Tibial nerve (tissue), 4 donors: Measurements from ENCODE around the gene KIRREL3. TPM values are rescaled to one million over a fixed set of nuclear protein-coding genes. Genes with fewer than 3 reads are reported as not detected.

ENCODE experiments used
- DNase-seq, 2 donors: peaks; one replicate each; pipeline ENCODE4 v3.0.0-alpha.2; 2019; ENCODE audit warnings: low spot score in 2 of 2
- H3K27ac ChIP-seq, 4 donors: fragments of 200-600 bp; sonication (generic) in 3 of 4; one replicate each; pipeline ENCODE4 v1.5.1; 2017 to 2019; ENCODE audit warnings: mild to moderate bottlenecking in 1 of 4
- H3K27me3 ChIP-seq, 2 donors: fragments of 200-600 bp; sonication (generic) in 1 of 2; one replicate each; pipeline versions ENCODE4 v1.5.1 to v1.6.0; 2017 to 2019
- H3K36me3 ChIP-seq, 3 donors: fragments of 200-600 bp; sonication (generic); one replicate each; pipeline ENCODE4 v1.5.1; 2018 to 2019
- H3K4me1 ChIP-seq, 4 donors: fragments of 200-600 bp; sonication (generic) in 3 of 4; one replicate each; pipeline ENCODE4 v1.5.1; 2017 to 2019
- H3K4me3 ChIP-seq, 4 donors: fragments of 200-600 bp; sonication (generic) in 3 of 4; one replicate each; pipeline ENCODE4 v1.5.1; 2017 to 2019; ENCODE audit warnings: mild to moderate bottlenecking in 1 of 4, moderate library complexity in 1 of 4
- H3K9me3 ChIP-seq, 4 donors: fragments of 200-600 bp; sonication (generic) in 3 of 4; one replicate each; pipeline ENCODE4 v1.5.1; 2017 to 2019
- CTCF ChIP-seq, 5 experiments: fragments of 200-600 bp in 3 of 5; fragments of 450-650 bp in 2 of 5; sonication (generic) in 3 of 5; IDR thresholded peaks; one replicate each; pipeline ENCODE4 v1.5.1; 2016 to 2019; ENCODE audit warnings: antibody characterized with exemption in 5 of 5, mild to moderate bottlenecking in 3 of 5, moderate library complexity in 2 of 5
- EP300 ChIP-seq, 2 donors: sonication (generic); formaldehyde crosslinking; IDR thresholded peaks; one replicate each; pipeline ENCODE4 v1.6.1; 2017; ENCODE audit warnings: antibody characterized with exemption in 2 of 2, mild to moderate bottlenecking in 1 of 2
- POLR2A ChIP-seq, 2 donors: fragments of 450-650 bp; IDR thresholded peaks; one replicate each; pipeline ENCODE4 v1.6.1; 2017; ENCODE audit warnings: antibody characterized with exemption in 2 of 2, mild to moderate bottlenecking in 2 of 2, moderate library complexity in 2 of 2
- WGBS, 2 donors: methylation state at CpG; one replicate each; pipeline ENCODE4 v1.1.5; 2018; 5-methylcytosine and 5-hydroxymethylcytosine counted together
- total RNA-seq, 4 donors: library from RNA; depleted of rRNA; stranded (reverse); fragments of >200 nt; gene quantifications; one replicate each; pipeline ENCODE4 v1.1.0, GENCODE V29; 2016

Gene KIRREL3
- total RNA-seq, 4 donors from 2014 or later: not detected

DNA sequence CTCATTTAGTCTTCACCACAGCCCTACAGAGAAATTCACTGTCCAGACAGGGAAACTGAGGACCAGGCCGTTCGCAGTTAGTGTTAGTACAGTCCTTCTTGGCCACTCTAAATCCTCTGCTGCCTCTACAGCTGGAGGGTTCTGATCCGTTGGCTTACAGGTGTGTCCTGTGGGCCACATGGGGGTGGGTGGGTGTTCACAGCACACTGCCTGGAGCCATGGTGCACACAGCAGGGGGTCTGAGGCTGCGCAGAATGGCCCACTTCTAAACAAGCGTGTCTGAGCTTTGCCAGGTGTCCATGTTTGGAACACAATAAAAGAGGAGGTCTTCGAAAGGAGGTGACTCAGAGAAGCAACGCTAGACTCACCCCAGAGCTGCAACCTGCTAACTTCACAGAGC is 396.1 kb downstream of the KIRREL3 start:
- TF ChIP-seq POLR2A (IDR thresholded peaks at IDR 0.05): no peak
- no peak for DNase-seq
- WGBS, 2 donors: 78 to 84% methylated on average over 7 of the region's 7 CpGs
- peaks cover 0 to 9% of the 10 kb centered on the region in 2 donors for H3K27me3 ChIP-seq
- H3K36me3 ChIP-seq: no peaks in the 10 kb centered on the region
- no peak overlapping the region for H3K27ac ChIP-seq
- H3K4me3 ChIP-seq: no peak overlapping the region
- H3K9me3 ChIP-seq: no peaks in the 10 kb centered on the region
- H3K4me1 ChIP-seq: peaks cover 0 to 24% (median 7%) of the 10 kb centered on the region in 4 donors

- H3K4me1 ChIP-seq: peaks cover 0 to 24% (median 7%) of the 10 kb centered on the region in 4 donors
- no peaks in the 10 kb centered on the region for H3K36me3 ChIP-seq
- no peak overlapping the region for H3K4me3 ChIP-seq
- DNase-seq: no peak
- peaks cover 0 to 9% of the 10 kb centered on the region in 2 donors for H3K27me3 ChIP-seq
- no peaks in the 10 kb centered on the region for H3K9me3 ChIP-seq
- no peak overlapping the region for H3K27ac ChIP-seq
- WGBS, 2 donors: 91 to 93% methylated on average over 6 of the region's 6 CpGs
- no peak for TF ChIP-seq CTCF (IDR thresholded peaks at IDR 0.05)
- no peak for TF ChIP-seq EP300 (IDR thresholded peaks at IDR 0.05)
- no peak for TF ChIP-seq POLR2A (IDR thresholded peaks at IDR 0.05)
These were observed 397.1 kb downstream of the KIRREL3 start for GRCh38 chr11:126603486-126603885.

DNA sequence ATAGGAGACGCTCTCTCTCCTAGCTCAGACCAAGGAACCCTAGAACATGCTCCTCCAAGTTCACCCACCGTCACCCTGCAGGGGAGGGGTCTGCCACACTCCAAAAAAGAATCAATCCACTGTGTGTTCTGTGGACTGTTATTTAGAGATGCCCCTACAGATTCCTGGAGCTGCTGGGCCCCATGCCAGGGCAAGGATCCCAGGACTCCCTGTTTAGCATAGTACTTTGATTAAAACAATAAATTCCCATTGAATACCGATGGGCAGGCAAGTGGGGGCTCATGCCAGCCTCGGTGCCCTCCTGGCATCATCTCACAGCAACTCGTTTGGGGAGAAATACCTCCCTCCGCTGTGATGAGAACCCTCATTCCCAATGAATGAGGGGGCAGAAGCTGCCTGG is 397.6 kb downstream of the KIRREL3 start:
- Histone ChIP-seq H3K36me3 (no peaks in the 10 kb centered on the region), H3K4me1 (peaks cover 0 to 24% (median 7%) of the 10 kb centered on the region in 4 donors), H3K27me3 (peaks cover 0 to 8% of the 10 kb centered on the region in 2 donors), H3K27ac (no peak overlapping the region), H3K9me3 (no peaks in the 10 kb centered on the region), H3K4me3 (no peak overlapping the region)
- WGBS, 2 donors: 37 to 49% methylated on average over 6 of the region's 6 CpGs
- TF ChIP-seq CTCF (IDR thresholded peaks at IDR 0.05) (no peak), EP300 (IDR thresholded peaks at IDR 0.05) (no peak), POLR2A (IDR thresholded peaks at IDR 0.05) (no peak)
- no peak for DNase-seq

- H3K4me1 ChIP-seq: peaks cover 0 to 24% (median 7%) of the 10 kb centered on the region in 4 donors
- H3K4me3 ChIP-seq: no peak overlapping the region
- no peaks in the 10 kb centered on the region for H3K9me3 ChIP-seq
- TF ChIP-seq POLR2A (IDR thresholded peaks at IDR 0.05): no peak
- no peak for TF ChIP-seq CTCF (IDR thresholded peaks at IDR 0.05)
- TF ChIP-seq EP300 (IDR thresholded peaks at IDR 0.05): no peak
- 71 to 80% methylated on average over 12 of the region's 12 CpGs for WGBS, 2 donors
- H3K27ac ChIP-seq: no peak overlapping the region
- no peaks in the 10 kb centered on the region for H3K36me3 ChIP-seq
- no peak for DNase-seq
- peaks cover 0 to 3% of the 10 kb centered on the region in 2 donors for H3K27me3 ChIP-seq
These were observed 398.1 kb downstream of the KIRREL3 start for GRCh38 chr11:126602349-126602940.

DNA sequence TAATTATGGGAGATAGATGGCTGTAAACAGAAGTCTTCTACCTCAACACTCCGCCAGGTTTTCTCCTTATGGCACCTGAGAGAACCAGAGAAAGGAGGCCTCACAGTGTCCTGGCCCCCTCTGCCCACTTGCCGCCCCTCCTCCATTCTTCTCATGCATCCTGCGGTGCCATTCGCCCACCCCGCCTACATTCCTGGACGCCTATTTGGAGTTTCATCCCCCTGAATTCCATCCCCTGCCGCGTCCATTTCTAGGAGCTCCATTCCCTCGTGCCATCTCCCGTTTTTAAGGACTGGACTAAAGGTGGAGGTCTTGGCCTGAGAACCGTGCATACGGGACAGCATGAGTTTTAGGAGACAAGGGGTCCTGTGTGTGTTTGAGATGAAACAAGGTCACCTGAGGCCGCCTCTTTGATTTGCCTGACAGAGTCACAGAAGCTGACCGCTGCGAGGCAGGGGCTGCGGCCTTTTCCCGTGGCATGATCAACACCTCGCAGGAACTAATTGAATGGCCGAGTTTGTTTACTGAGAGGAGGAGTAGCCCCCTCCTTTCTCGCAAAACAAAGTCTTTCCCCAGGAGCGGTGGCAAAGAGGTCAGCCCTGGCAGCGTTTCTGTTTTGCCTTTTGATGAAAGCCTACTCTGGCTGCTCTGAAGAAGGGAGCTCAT is 398.9 kb downstream of the KIRREL3 start:
- TF ChIP-seq EP300 (IDR thresholded peaks at IDR 0.05): no peak
- TF ChIP-seq CTCF (IDR thresholded peaks at IDR 0.05): no peak
- TF ChIP-seq POLR2A (IDR thresholded peaks at IDR 0.05): no peak
- Histone ChIP-seq H3K27ac (no peak overlapping the region), H3K4me1 (peaks cover 0 to 19% (median 7%) of the 10 kb centered on the region in 4 donors), H3K4me3 (no peak overlapping the region), H3K36me3 (no peaks in the 10 kb centered on the region), H3K9me3 (no peaks in the 10 kb centered on the region), H3K27me3 (peaks cover 0 to 3% of the 10 kb centered on the region in 2 donors)
- DNase-seq: no peak
- WGBS, 2 donors: 49 to 55% methylated on average over 22 of the region's 22 CpGs
